PFSK-1 (cell line): Measurements from ENCODE around the gene PTPRN2.

ENCODE experiments used
- FOXP2 ChIP-seq: optimal IDR thresholded peaks from 2 replicates; pipeline ENCODE3; 2011; ENCODE audit warnings: borderline replicate concordance, control low read depth, inconsistent platforms; ENCODE audit not compliant: insufficient read depth; ENCODE audit errors: extremely low read length, extremely low read depth
- POLR2AphosphoS5 ChIP-seq: IDR thresholded peaks from 2 replicates; pipeline ENCODE4 v1.6.1; 2012; ENCODE audit warnings: low read depth, mild to moderate bottlenecking, control low read depth, low read length, moderate library complexity
- REST ChIP-seq, 2 experiments: IDR thresholded peaks; 2 replicates each; pipeline versions ENCODE4 v1.6.1 to v1.8.0; 2011 to 2012; ENCODE audit warnings: low read depth in 2 of 2, low read length in 2 of 2, control low read depth in 1 of 2, inconsistent platforms in 1 of 2, mild to moderate bottlenecking in 1 of 2, moderate library complexity in 1 of 2; ENCODE audit not compliant: insufficient read depth in 1 of 2
- SIN3A ChIP-seq: IDR thresholded peaks from 2 replicates; pipeline ENCODE4 v1.6.1; 2012; ENCODE audit warnings: mild to moderate bottlenecking, low read length, moderate library complexity, borderline replicate concordance; ENCODE audit not compliant: insufficient read depth
- TAF1 ChIP-seq: IDR thresholded peaks from 2 replicates; pipeline ENCODE4 v1.6.1; 2012; ENCODE audit warnings: low read length, control low read depth, borderline replicate concordance; ENCODE audit not compliant: insufficient read depth

The PTPRN2 gene

GRCh38 chr7:157662110-157662791 lies 925.4 kb downstream of the PTPRN2 start:
- TF ChIP-seq REST (IDR thresholded peaks at IDR 0.05; ENCODE audit: insufficient read depth in 1 of 2, low read depth in 2 of 2, low read length in 2 of 2) = no peak
- TF ChIP-seq SIN3A = no peak
- no peak for TF ChIP-seq POLR2AphosphoS5
- TF ChIP-seq TAF1 = no peak
- TF ChIP-seq FOXP2 = no peak

GRCh38 chr7:157661611-157661975 lies 926.0 kb downstream of the PTPRN2 start:
- no peak for TF ChIP-seq SIN3A
- TF ChIP-seq REST (IDR thresholded peaks at IDR 0.05; ENCODE audit: insufficient read depth in 1 of 2, low read depth in 2 of 2, low read length in 2 of 2) = no peak
- TF ChIP-seq TAF1 = no peak
- TF ChIP-seq FOXP2 = no peak
- no peak for TF ChIP-seq POLR2AphosphoS5

GRCh38 chr7:157660971-157661610 lies 926.5 kb downstream of the PTPRN2 start:
- no peak for TF ChIP-seq REST (IDR thresholded peaks at IDR 0.05; ENCODE audit: insufficient read depth in 1 of 2, low read depth in 2 of 2, low read length in 2 of 2)
- TF ChIP-seq SIN3A = no peak
- TF ChIP-seq TAF1 = no peak
- TF ChIP-seq FOXP2 = no peak
- no peak for TF ChIP-seq POLR2AphosphoS5

- no peak for TF ChIP-seq FOXP2
- no peak for TF ChIP-seq SIN3A
- TF ChIP-seq REST (IDR thresholded peaks at IDR 0.05; ENCODE audit: insufficient read depth in 1 of 2, low read depth in 2 of 2, low read length in 2 of 2) = no peak
Measured at GRCh38 chr7:157658851-157659412, 928.7 kb downstream of the PTPRN2 start.
